Subcutaneous adipose tissue (tissue), 4 donors: ENCODE data around the gene PRKAR2B. TPM values are rescaled to one million over a fixed set of nuclear protein-coding genes. Genes with fewer than 3 reads are reported as not detected.

ENCODE experiments used
- CTCF ChIP-seq: fragments of 450-650 bp; IDR thresholded peaks from one replicate; pipeline ENCODE4 v1.5.1; 2016; ENCODE audit warnings: low read depth, mild to moderate bottlenecking, control low read depth, antibody characterized with exemption, moderate library complexity
- total RNA-seq, 4 donors: library from RNA; depleted of rRNA; stranded (reverse); fragments of >200 nt; gene quantifications; one replicate each; pipeline ENCODE4 v1.1.0, GENCODE V29; 2016

PRKAR2B gene
- total RNA-seq, 4 donors from 2014 or later, result 224 to 678 (median 404) TPM

GRCh38 chr7:107077699-107078516 is 33.4 kb downstream of the PRKAR2B start:
- TF ChIP-seq CTCF, result no peak

- no peak for TF ChIP-seq CTCF
Measured at GRCh38 chr7:107078517-107078966, 34.0 kb downstream of the PRKAR2B start.

DNA sequence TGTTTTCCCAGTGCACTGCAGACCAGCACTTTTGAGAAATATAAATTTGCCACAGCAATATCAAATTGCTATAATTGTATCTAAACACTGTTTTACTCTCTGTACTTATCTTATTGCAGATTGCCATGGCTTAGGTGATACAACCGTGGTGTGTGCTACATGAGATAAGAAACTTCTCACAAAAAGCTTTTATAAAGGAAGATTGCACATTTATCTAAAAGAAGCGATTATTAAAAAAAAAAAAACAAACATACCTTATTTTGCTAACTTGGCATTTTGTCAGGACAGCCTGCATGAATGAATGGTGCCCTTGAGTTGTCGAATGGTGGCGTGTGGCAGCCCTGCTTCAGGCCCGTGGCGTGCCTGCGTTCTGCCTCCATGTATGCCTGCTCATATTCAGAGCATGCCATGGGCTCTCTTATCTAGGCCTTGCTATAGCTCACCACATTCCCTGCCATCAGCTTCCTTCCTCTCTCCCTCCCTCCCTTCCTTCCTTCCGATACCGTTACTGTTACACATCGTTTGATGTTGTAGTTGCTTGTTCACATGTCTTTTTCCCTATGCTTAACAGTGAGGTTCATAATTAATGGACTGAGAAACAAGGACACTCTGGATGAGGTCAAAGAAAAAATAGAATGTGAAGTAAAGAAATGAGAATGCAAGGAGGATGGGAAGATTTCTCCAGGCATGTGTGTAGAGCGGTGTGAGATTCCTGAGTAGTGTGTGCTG is 34.9 kb downstream of the PRKAR2B start:
- TF ChIP-seq CTCF, result no peak

- TF ChIP-seq CTCF, result no peak
Measured at GRCh38 chr7:107080099-107080505, 35.6 kb downstream of the PRKAR2B start.

DNA sequence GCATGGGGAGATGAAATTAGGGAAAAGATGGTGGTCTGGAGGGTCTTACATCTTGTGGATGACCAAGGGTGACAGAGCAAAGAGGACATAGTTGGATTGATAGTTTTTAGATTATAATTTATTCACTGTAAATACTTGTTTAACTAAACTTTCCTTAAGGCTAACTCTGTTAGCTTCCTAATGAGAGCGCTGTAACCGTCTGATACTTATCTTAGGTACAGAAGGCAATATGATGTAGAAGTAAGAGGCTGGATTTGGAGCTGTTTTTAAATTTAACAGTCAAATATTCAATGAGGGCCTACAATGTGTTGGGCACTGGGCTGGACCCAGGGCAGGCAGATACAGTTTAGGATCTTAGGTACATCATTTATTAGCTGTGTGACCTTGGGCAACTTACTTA is 36.0 kb downstream of the PRKAR2B start:
- TF ChIP-seq CTCF, result no peak

DNA sequence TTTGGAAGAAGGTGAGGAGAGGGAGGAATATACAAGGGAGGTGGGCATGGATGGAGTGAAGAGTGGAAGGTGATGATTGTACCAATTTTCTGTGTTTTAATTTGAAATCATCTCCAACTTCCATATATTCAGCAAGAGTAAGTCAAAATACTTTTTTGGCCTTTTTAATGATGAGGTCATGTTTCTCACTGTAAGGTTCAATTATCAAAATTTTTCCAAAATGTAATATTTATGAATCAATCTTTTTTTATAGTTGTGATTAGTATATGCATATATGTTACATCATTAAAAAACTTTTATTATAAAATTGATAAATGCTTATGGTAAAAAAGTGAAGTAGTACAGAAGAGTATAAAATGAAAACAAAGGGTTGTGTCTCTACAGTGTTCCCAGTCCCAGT is 40.7 kb downstream of the PRKAR2B start:
- TF ChIP-seq CTCF, result no peak

DNA sequence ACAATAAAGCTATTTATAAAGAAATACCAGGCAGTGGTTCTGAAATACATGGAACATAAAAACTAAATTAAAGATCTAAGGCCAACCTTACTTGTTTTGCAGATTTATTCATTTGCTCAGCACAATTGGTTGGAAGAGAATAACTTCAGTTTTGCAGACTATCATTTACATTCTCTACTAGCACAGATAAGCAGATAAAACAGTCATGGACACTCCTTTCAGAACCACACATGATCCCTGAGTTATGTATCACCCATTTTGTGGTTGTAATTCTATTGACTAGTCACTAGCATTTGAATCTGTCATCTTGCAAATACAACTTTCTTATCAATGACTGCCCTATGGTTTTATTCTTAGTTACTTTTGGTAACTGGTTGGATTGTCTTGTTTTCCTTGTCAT is 45.1 kb downstream of the PRKAR2B start:
- no peak for TF ChIP-seq CTCF
